HG03064 (cell line): ENCODE results near the gene MRPL23.

Experiments
- ATAC-seq: cut with Tn5 transposase; IDR thresholded peaks from one replicate; pipeline ENCODE4 v1.9.1; 2021; ENCODE audit warnings: low read depth; ENCODE audit not compliant: unreplicated experiment

The MRPL23 gene

GRCh38 chr11:1988174-1988573, 41.0 kb downstream of the MRPL23 start:
- no peak for ATAC-seq

GRCh38 chr11:1988667-1989317, 41.7 kb downstream of the MRPL23 start:
- no peak for ATAC-seq

GRCh38 chr11:1989953-1990352, 42.8 kb downstream of the MRPL23 start:
- ATAC-seq, result no peak

- no peak for ATAC-seq
Measured at GRCh38 chr11:1990872-1991578, 43.9 kb downstream of the MRPL23 start.

GRCh38 chr11:1992111-1992510, 45.0 kb downstream of the MRPL23 start:
- ATAC-seq, result no peak

- ATAC-seq, result no peak
Measured at GRCh38 chr11:1994121-1994520, 47.0 kb downstream of the MRPL23 start.

- ATAC-seq, result no peak
Measured at GRCh38 chr11:1997755-1998154, 50.6 kb downstream of the MRPL23 start, which contains the start of gene H19. TSS of gene H19 (minus strand) at chr11:1997842.

GRCh38 chr11:1998290-1998689, 51.2 kb downstream of the MRPL23 start:
- ATAC-seq, result no peak

- ATAC-seq, result no peak
Measured at GRCh38 chr11:1998861-1999260, 51.7 kb downstream of the MRPL23 start.

- ATAC-seq, result no peak
Measured at GRCh38 chr11:2002042-2002776, 55.1 kb downstream of the MRPL23 start.

- no peak for ATAC-seq
Measured at GRCh38 chr11:2002807-2003206, 55.7 kb downstream of the MRPL23 start.

GRCh38 chr11:2004466-2004865, 57.3 kb downstream of the MRPL23 start:
- no peak for ATAC-seq
